Nephron progenitor cell (in vitro differentiated cells): ENCODE data around the gene EPX.

Experiments used
- DNase-seq: peaks from one replicate; pipeline ENCODE4 v3.0.0; 2021
- H3K27ac Mint-ChIP-seq: 2 replicates; pipeline ENCODE4 v1.8.0; 2021; ENCODE audit warnings: mild to moderate bottlenecking, moderate library complexity, mixed read lengths
- H3K27me3 Mint-ChIP-seq: 2 replicates; pipeline ENCODE4 v1.8.0; 2021; ENCODE audit warnings: mild to moderate bottlenecking, low read depth, mixed read lengths; ENCODE audit not compliant: poor library complexity
- H3K36me3 Mint-ChIP-seq: 2 replicates; pipeline ENCODE4 v1.8.0; 2021; ENCODE audit warnings: low read depth, mixed read lengths
- H3K4me1 Mint-ChIP-seq: 2 replicates; pipeline ENCODE4 v1.8.0; 2021; ENCODE audit warnings: mixed read lengths
- H3K4me3 Mint-ChIP-seq: 2 replicates; pipeline ENCODE4 v1.8.0; 2021; ENCODE audit warnings: mild to moderate bottlenecking, moderate library complexity, mixed read lengths
- H3K9me3 Mint-ChIP-seq: 2 replicates; pipeline ENCODE4 v1.8.0; 2021; ENCODE audit warnings: mild to moderate bottlenecking, moderate library complexity, mixed read lengths
- CTCF ChIP-seq: fragments of 200-600 bp; sonication (generic); IDR thresholded peaks from 2 replicates; pipeline ENCODE4 v1.5.0; 2021; ENCODE audit warnings: antibody characterized with exemption

EPX gene

GRCh38 chr17:58153046-58153445 lies 39.5 kb upstream of the EPX start:
- H3K27ac Mint-ChIP-seq, result no peak overlapping the region

GRCh38 chr17:58153671-58154070 lies 38.9 kb upstream of the EPX start:
- no peak overlapping the region for H3K4me3 Mint-ChIP-seq
- TF ChIP-seq CTCF, result no peak
- H3K36me3 Mint-ChIP-seq, result no peaks in the 10 kb centered on the region
- H3K4me1 Mint-ChIP-seq, result peaks cover 7% of the 10 kb centered on the region
- H3K9me3 Mint-ChIP-seq, result peaks cover 7% of the 10 kb centered on the region
- no peak overlapping the region for H3K27ac Mint-ChIP-seq
- H3K27me3 Mint-ChIP-seq, result peaks cover 93% of the 10 kb centered on the region
- DNase-seq, result no peak

More at GRCh38 chr17:58153046-58153445, 39.5 kb upstream of the EPX start:
- no peak for DNase-seq
- Mint-ChIP-seq H3K9me3 (peaks cover 7% of the 10 kb centered on the region), H3K36me3 (no peaks in the 10 kb centered on the region), H3K4me3 (no peak overlapping the region), H3K4me1 (peaks cover 7% of the 10 kb centered on the region), H3K27me3 (peaks cover 93% of the 10 kb centered on the region)
- TF ChIP-seq CTCF, result no peak

GRCh38 chr17:58156839-58157803 lies 35.4 kb upstream of the EPX start:
- Mint-ChIP-seq H3K27me3 (peaks cover 98% of the 10 kb centered on the region), H3K27ac (no peak overlapping the region), H3K4me3 (peak overlapping the region; percentile 85), H3K9me3 (peaks cover 12% of the 10 kb centered on the region), H3K4me1 (peaks cover 7% of the 10 kb centered on the region), H3K36me3 (no peaks in the 10 kb centered on the region)
- peak; percentile 62 for DNase-seq
- no peak for TF ChIP-seq CTCF

GRCh38 chr17:58158181-58158580 lies 34.3 kb upstream of the EPX start:
- Mint-ChIP-seq H3K27me3 (peaks cover 98% of the 10 kb centered on the region), H3K27ac (no peak overlapping the region), H3K4me3 (no peak overlapping the region)

GRCh38 chr17:58161566-58161965 lies 31.0 kb upstream of the EPX start:
- Mint-ChIP-seq H3K27me3 (peaks cover 97% of the 10 kb centered on the region), H3K27ac (no peak overlapping the region), H3K36me3 (no peaks in the 10 kb centered on the region), H3K4me3 (no peak overlapping the region), H3K4me1 (peaks cover 7% of the 10 kb centered on the region), H3K9me3 (peaks cover 5% of the 10 kb centered on the region)
- no peak for TF ChIP-seq CTCF
- DNase-seq, result no peak

More at GRCh38 chr17:58158181-58158580, 34.3 kb upstream of the EPX start:
- Mint-ChIP-seq H3K4me1 (peaks cover 7% of the 10 kb centered on the region), H3K36me3 (no peaks in the 10 kb centered on the region), H3K9me3 (peaks cover 12% of the 10 kb centered on the region)
- no peak for TF ChIP-seq CTCF
- no peak for DNase-seq
